Panc1 (cell line): ENCODE data around the gene KCNIP3. TPM values are rescaled to one million over a fixed set of nuclear protein-coding genes. Genes with fewer than 3 reads are reported as not detected.

Source experiments
- ATAC-seq: fragments of 200-7000 bp; cut with Tn5 transposase; 2 replicates; pipeline ENCODE4 v1.9.1; 2020; ENCODE audit warnings: mild to moderate bottlenecking, moderate library complexity
- BruUV-seq: library from RNA; stranded (reverse); fragments of 400-500 nt; replicated peaks from 2 replicates; lab custom pipeline; 2021; lab: Mats Ljungman, UMichigan
- CTCF ChIA-PET: fragments of 300-600 bp; sonication (Branson Sonifier 250); formaldehyde crosslinking; loops from one replicate; lab custom pipeline; 2022; ENCODE audit warnings: antibody characterized with exemption; lab: Charles Lee
- POLR2A ChIA-PET: fragments of 300-600 bp; sonication (Branson Sonifier 250); formaldehyde crosslinking; loops from one replicate; lab custom pipeline; 2022; ENCODE audit warnings: antibody characterized with exemption; lab: Charles Lee
- DNase-seq: peaks from one replicate; pipeline ENCODE4 v3.0.0-alpha.2; 2010; ENCODE audit warnings: low read depth, low spot score
- H3K27ac ChIP-seq: 2 replicates; pipeline ENCODE4 v1.5.1; 2011; ENCODE audit warnings: mild to moderate bottlenecking, low read length, inconsistent platforms
- H3K27me3 ChIP-seq: fragments of 200-500 bp; sonication (Bioruptor generic); 2 replicates; pipeline ENCODE4 v1.6.0; 2014; ENCODE audit warnings: low read length, inconsistent platforms; ENCODE audit not compliant: control insufficient read depth, insufficient read depth
- H3K36me3 ChIP-seq: fragments of 200-500 bp; sonication (Bioruptor generic); 2 replicates; pipeline ENCODE4 v1.5.1; 2014; ENCODE audit warnings: inconsistent platforms, mild to moderate bottlenecking, low read length, moderate library complexity; ENCODE audit not compliant: control insufficient read depth, insufficient read depth
- H3K4me1 ChIP-seq: 2 replicates; pipeline ENCODE4 v1.5.1; 2011; ENCODE audit warnings: inconsistent platforms, mild to moderate bottlenecking, low read length, moderate library complexity; ENCODE audit not compliant: control insufficient read depth, insufficient read depth
- H3K4me3 ChIP-seq, 2 experiments: 2 replicates each; pipeline ENCODE4 v1.5.1; 2011 to 2012; ENCODE audit warnings: low read depth in 2 of 2, low read length in 2 of 2, mild to moderate bottlenecking in 2 of 2, inconsistent platforms in 1 of 2, moderate library complexity in 1 of 2
- H3K9me3 ChIP-seq: fragments of 200-500 bp; sonication (Bioruptor generic); 2 replicates; pipeline ENCODE4 v1.5.1; 2014; ENCODE audit warnings: low read depth, mild to moderate bottlenecking, inconsistent platforms, low read length, moderate library complexity; ENCODE audit not compliant: control insufficient read depth, insufficient read depth
- CTCF ChIP-seq: fragments of 450-650 bp; IDR thresholded peaks from 2 replicates; pipeline ENCODE4 v1.5.1; 2017; ENCODE audit warnings: mild to moderate bottlenecking
- POLR2AphosphoS5 ChIP-seq: IDR thresholded peaks from 2 replicates; pipeline ENCODE4 v1.6.1; 2012; ENCODE audit warnings: mild to moderate bottlenecking, low read depth, low read length, moderate library complexity
- REST ChIP-seq, 2 experiments: IDR thresholded peaks; 2 replicates each; pipeline ENCODE4 v1.6.1; 2011 to 2012; ENCODE audit warnings: low read depth in 2 of 2, control low read depth in 1 of 2, low read length in 1 of 2, mild to moderate bottlenecking in 1 of 2, moderate library complexity in 1 of 2; ENCODE audit not compliant: insufficient read depth in 1 of 2
- SIN3A ChIP-seq: IDR thresholded peaks from 2 replicates; pipeline ENCODE4 v1.6.1; 2012; ENCODE audit warnings: low read depth, mild to moderate bottlenecking, low read length, moderate library complexity, borderline replicate concordance; ENCODE audit not compliant: insufficient read depth
- TCF7L2 ChIP-seq: IDR thresholded peaks from 2 replicates; pipeline ENCODE4 v1.6.1; 2011; ENCODE audit warnings: mild to moderate bottlenecking, low read depth, low read length, inconsistent platforms
- in situ Hi-C: cut with HindIII; loops from 2 replicates; pipeline ENCODE4 v1.10.0; 2016; ENCODE audit warnings: low sequenced_read_pairs, low pct_unique_long_range_greater_than_20kb
- intact Hi-C: fragments of 100-400 bp; cut with micrococcal nuclease; formaldehyde crosslinking; loops from one replicate; pipeline ENCODE4 v1.10.0; 2022; ENCODE audit not compliant: unreplicated experiment
- total RNA-seq: library from RNA; stranded (reverse); gene quantifications from one replicate; pipeline ENCODE4 v1.2.1, GENCODE V29; 2021; ENCODE audit not compliant: unreplicated experiment

KCNIP3 gene
- total RNA-seq, 1 experiment from 2014 or later: 17.5 TPM

GRCh38 chr2:95312543-95313201, 15.5 kb downstream of the KCNIP3 start:
- ChIA-PET POLR2A (no interaction called here), CTCF (interaction anchor here (0.6 to 2.2 kb wide), 2 partner anchors 81 to 120 kb away, joined by 8 read pairs; no protein-coding TSS in a partner anchor)
- ATAC-seq (no peak), DNase-seq (no peak)
- Histone ChIP-seq H3K4me3 (no peak overlapping the region), H3K27me3 (no peaks in the 10 kb centered on the region), H3K36me3 (no peaks in the 10 kb centered on the region), H3K4me1 (0 out of 2 replicates have a peak, but pooled peaks cover 3% of the 10 kb centered on the region), H3K27ac (no peak overlapping the region), H3K9me3 (no peaks in the 10 kb centered on the region)
- intact Hi-C loops (no loop called here), in situ Hi-C loops (no loop called here)
- TF ChIP-seq CTCF: no peak
- no peak for TF ChIP-seq SIN3A
- no peak for TF ChIP-seq REST (IDR thresholded peaks at IDR 0.05; ENCODE audit: insufficient read depth in 1 of 2, low read depth in 2 of 2, low read length in 1 of 2)
- TF ChIP-seq TCF7L2: no peak
- no peak for TF ChIP-seq POLR2AphosphoS5
- no TSS peak for BruUV-seq

GRCh38 chr2:95313296-95314131, 16.4 kb downstream of the KCNIP3 start:
- no peak for TF ChIP-seq SIN3A
- TF ChIP-seq TCF7L2: no peak
- no peak for TF ChIP-seq POLR2AphosphoS5
- no peak for TF ChIP-seq REST (IDR thresholded peaks at IDR 0.05; ENCODE audit: insufficient read depth in 1 of 2, low read depth in 2 of 2, low read length in 1 of 2)
- TF ChIP-seq CTCF: no peak
- Histone ChIP-seq H3K4me1 (0 out of 2 replicates have a peak, but pooled peaks cover 3% of the 10 kb centered on the region), H3K4me3 (no peak overlapping the region), H3K36me3 (no peaks in the 10 kb centered on the region), H3K9me3 (no peaks in the 10 kb centered on the region), H3K27ac (no peak overlapping the region), H3K27me3 (no peaks in the 10 kb centered on the region)
- CTCF ChIA-PET: interaction anchor here (2.2 kb wide), 1 partner anchor 82 kb away, joined by 8 read pairs; no protein-coding TSS in a partner anchor
- POLR2A ChIA-PET: no interaction called here
- DNase-seq (no peak), ATAC-seq (no peak)
- in situ Hi-C loops: no loop called here
- BruUV-seq: no TSS peak
- intact Hi-C loops: no loop called here
